Measurements from ENCODE around the gene UBFD1.

GRCh38 chr16:23532448-23532847 lies 25.1 kb upstream of the UBFD1 start:
- TF ChIP-seq CTCF (IDR thresholded peaks at IDR 0.05) (no peak), ZFX (IDR thresholded peaks at IDR 0.05; ENCODE audit: borderline replicate concordance) (no peak)

Measured in 22Rv1 (cell line).